Keratinocyte (primary cell): ENCODE results near the gene ANXA11.

Experiments used
- EZH2 ChIP-seq: IDR thresholded peaks from one replicate; pipeline ENCODE4 v1.6.1; 2012; ENCODE audit warnings: inconsistent platforms, mild to moderate bottlenecking, low read length, moderate library complexity
- TF ChIP-seq, protein P1 (sequence below), 3 experiments: IDR thresholded peaks in 1 of 3; conservative IDR thresholded peaks in 1 of 3; optimal IDR thresholded peaks in 1 of 3; 2 replicates in 2 of 3; 3 replicates in 1 of 3; pipeline versions ENCODE3 to v1.5.1; 2011; ENCODE audit warnings: low read length in 3 of 3, mild to moderate bottlenecking in 3 of 3, moderate library complexity in 2 of 3, control low read depth in 1 of 3, inconsistent platforms in 1 of 3; ENCODE audit not compliant: insufficient read depth in 2 of 3; ENCODE audit errors: extremely low read depth in 1 of 3

DNA sequence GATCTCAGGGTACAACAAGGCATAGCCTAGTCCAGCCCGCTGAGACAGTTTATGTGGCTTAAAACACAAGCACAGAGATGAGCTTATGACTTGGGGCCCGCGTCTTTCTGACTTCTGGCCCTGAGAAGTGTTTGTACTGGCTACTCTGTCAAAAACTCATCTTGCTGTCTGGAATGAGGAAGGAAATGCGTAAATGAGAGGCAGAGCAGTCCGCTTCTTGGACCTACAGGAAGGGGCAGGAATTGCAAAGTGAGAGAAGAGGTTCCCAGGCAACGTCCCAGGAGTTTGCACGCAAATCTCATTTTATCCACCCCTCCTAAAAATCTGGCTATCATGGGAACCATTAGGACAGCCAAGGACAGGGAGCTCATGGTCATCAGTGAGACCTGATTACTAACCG, 5.5 kb downstream of the ANXA11 start:
- TF ChIP-seq EZH2 = no peak
- TF ChIP-seq, protein P1, sequence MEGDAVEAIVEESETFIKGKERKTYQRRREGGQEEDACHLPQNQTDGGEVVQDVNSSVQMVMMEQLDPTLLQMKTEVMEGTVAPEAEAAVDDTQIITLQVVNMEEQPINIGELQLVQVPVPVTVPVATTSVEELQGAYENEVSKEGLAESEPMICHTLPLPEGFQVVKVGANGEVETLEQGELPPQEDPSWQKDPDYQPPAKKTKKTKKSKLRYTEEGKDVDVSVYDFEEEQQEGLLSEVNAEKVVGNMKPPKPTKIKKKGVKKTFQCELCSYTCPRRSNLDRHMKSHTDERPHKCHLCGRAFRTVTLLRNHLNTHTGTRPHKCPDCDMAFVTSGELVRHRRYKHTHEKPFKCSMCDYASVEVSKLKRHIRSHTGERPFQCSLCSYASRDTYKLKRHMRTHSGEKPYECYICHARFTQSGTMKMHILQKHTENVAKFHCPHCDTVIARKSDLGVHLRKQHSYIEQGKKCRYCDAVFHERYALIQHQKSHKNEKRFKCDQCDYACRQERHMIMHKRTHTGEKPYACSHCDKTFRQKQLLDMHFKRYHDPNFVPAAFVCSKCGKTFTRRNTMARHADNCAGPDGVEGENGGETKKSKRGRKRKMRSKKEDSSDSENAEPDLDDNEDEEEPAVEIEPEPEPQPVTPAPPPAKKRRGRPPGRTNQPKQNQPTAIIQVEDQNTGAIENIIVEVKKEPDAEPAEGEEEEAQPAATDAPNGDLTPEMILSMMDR (optimal IDR thresholded peaks at IDR 0.05 in 1 of 3, IDR thresholded peaks at IDR 0.05 in 1 of 3, conservative IDR thresholded peaks at IDR 0.05 in 1 of 3; ENCODE audit: extremely low read depth in 1 of 3, insufficient read depth in 2 of 3, low read length in 3 of 3) = no peak
